ENCODE data around the gene FGFBP3. TPM values are rescaled to one million over a fixed set of nuclear protein-coding genes. Genes with fewer than 3 reads are reported as not detected.
A peak's percentile ranks its signal among the peaks of the same experiment; 100 is the strongest.
"Not testable (repeated sequence)": the region's sequence is repeated elsewhere in the genome, so short reads cannot be mapped to it uniquely, and the experiment has no call there.

The FGFBP3 gene
- total RNA-seq, 1 experiment from 2014 or later: 0.57 TPM

- DNase-seq (ENCODE audit: low read depth): peak; percentile 79
Measured at GRCh38 chr10:91901784-91902677, 7.3 kb downstream of the FGFBP3 start.

GRCh38 chr10:91897421-91897820, 11.9 kb downstream of the FGFBP3 start:
- no peak for DNase-seq (ENCODE audit: low read depth)

- DNase-seq (ENCODE audit: low read depth): no peak
Measured at GRCh38 chr10:91896212-91896756, 13.0 kb downstream of the FGFBP3 start.

DNA sequence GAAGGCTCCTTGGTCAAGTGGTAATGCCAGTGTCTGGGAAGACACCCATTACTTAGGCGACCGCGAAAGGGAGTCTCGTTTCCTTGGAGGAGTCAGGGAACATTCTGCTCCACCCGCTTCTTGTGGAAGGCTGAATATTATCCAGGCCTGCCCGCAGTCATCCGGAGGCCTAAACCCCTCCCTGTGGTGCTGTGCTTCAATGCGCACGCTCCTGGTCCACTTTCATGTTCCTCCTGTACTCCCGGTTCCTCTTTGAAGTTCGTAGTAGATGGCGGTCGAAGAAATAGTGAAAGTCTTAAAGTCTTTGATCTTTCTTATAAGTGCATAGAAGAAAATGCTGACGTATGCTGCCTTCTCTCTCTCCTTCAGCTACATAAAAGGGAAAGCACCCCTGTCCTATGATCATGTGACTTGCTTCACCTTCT, 15.0 kb downstream of the FGFBP3 start:
- not testable (repeated sequence) for DNase-seq (ENCODE audit: low read depth)

- DNase-seq (ENCODE audit: low read depth): no peak
Measured at GRCh38 chr10:91893051-91893450, 16.2 kb downstream of the FGFBP3 start.

DNA sequence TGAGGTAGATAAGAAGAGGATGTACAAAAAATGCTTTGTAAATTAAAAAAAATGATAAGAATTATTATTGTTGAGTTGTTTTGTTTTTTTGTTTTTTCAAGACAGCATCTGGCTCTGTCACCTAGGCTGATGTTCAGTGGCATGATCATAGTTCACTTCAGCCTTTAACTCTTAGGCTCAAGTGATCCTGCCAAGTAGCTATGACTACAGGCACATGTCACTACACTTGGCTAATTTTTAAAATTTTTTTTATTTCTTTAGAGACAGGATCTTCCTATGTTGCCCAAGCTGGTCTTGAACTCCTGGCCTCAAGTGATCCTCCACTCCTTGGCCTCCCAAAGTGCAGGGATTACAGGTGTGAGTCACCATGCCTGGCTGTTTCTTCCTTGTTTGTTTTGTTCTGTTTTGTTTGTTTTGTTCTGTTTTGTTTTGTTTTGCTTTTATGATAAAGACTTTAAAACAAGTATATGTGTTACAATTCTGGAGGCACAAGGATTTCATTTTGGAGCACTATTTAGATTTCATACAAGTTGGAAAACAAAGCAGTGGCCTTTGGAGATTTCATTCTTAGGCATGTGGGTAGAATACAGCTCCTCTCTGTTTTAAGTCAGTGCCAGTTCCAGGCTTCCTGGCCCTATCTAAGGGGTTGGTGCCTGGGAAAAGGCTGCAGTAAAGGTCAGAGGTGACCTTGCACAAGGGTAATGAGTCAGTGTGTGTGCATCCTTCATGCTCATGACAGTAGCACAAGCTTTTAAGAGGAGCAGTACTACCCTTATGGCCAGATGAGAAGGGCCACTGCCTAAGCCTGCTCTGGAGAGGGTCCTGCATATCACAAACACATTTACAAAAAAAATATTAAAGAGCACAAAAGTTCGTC, 17.9 kb downstream of the FGFBP3 start:
- DNase-seq (ENCODE audit: low read depth): no peak

DNA sequence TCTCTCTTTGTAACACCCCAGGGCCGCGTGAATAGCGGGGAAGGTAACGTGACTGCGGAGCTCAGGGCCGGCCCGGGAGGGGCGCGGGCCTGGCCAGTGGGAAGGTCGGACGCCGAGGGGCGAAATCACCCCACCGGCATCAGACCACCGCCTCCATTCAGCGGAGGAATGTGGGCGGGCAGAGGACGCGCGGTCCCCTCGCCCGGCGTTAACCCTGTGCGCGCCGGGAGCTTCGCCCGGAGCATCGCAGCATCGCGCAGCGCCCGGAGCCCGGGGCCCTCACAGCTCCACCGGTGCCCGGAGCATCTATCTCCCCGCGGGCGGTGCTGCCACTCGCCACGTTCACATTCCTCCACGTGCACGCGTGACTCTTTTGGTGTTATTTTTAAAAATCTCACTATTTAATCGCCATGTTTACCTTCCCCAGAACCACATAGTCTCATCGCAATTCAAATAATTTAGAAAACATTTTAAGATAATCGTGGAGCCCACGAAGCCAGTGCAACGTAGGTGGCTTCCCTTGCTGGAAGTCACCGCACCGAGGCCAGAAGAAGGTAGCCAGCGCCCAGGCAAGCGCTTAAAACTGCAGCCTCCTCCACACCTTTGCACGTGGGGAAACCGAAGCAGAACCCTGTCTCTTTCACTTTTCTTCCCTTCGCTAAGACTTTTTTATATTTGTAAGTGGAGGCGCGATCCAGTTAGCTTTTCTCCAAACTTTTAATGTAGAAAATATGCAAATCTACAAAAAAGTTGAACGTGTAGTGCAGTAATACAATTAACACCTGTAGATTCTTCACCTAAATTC, 21.8 kb downstream of the FGFBP3 start:
- peak; percentile 20 for DNase-seq (ENCODE audit: low read depth)

- DNase-seq (ENCODE audit: low read depth): no peak
Measured at GRCh38 chr10:91886954-91887271, 22.4 kb downstream of the FGFBP3 start.

GRCh38 chr10:91885362-91886079, 23.8 kb downstream of the FGFBP3 start:
- no peak for DNase-seq (ENCODE audit: low read depth)

DNA sequence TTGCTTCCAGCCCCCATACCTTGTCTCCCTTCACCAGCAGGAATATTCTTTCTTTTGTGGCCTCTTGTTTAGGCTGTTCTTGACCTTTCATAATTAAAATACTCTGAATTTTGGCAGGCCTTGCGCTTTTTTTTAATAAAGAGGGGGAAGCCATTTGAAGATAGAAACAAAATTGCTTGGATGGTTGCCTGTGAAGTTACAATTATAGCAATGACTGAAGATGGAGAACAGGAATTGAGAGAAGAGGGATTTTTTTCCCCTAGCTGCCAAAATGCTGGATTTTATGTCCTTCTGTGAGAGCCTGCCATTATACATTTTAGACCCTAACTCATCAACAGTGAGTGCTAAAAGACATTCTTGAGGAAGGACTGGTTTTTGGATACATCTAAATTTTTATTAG, 24.8 kb downstream of the FGFBP3 start:
- no peak for DNase-seq (ENCODE audit: low read depth)

DNA sequence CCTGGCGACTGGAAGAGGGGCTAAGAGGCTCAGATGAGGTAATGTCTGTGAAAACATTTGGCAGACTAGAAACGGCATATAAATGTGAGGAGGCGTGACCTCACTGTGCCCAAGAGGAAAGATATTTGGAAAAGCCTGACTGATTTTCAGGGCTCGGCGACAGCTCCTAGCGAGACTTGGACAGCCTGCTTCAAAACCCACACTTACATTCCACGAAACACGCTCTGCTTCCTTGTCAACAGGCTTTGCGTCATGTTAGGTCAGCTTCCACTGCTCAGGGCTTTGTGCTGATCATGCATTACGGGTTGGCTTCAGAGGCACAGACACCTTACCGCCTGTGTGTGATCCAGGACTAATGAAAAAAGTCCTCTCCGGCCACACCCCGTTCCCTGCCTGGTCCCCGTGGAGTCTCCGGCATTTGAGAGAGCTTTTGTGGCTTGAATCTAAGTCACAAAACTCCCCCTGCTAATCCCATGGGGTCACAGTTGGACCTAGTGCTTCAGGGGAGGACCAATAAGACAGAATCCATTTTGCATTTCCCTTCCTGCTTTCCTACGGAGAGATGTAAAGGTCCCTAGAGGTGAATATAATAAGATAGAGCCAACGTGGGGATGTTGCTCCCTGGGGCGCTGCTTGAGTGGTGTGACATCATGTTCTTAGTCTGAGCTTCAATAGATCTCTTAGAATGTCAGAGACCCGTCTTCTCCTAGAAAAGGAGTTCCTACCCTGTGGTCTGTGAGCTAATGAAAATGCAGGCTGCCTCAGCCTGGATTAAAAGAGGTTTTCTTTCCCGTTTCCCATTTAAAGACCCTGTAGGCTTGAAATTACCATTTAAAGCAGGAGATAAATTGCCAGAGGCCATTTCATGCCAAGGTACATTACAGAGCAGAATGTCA, 25.5 kb downstream of the FGFBP3 start:
- peak; percentile 11 for DNase-seq (ENCODE audit: low read depth)

GRCh38 chr10:91880310-91880709, 29.0 kb downstream of the FGFBP3 start:
- no peak for DNase-seq (ENCODE audit: low read depth)

- DNase-seq (ENCODE audit: low read depth): no peak
Measured at GRCh38 chr10:91879515-91880170, 29.6 kb downstream of the FGFBP3 start.

DNA sequence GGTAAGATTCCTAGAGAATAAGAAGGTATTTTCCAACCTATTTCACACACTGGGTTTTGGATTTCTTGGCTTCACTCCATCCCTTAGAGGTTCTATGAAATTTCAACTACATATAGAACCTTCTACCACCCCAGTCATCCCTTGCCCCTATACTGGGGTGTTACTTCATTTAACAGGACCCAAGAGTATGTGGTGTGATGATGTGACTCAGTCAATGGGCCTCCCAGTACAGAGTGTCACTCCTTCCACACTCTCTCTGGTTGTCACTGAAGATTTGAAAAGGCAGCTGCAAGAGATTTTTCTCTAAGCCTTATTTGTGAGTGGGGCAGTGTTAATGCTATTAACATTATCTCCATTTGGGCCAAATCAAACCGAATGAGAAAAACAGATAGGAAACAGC, 33.5 kb downstream of the FGFBP3 start:
- DNase-seq (ENCODE audit: low read depth): no peak

GRCh38 chr10:91875156-91875555, 34.1 kb downstream of the FGFBP3 start:
- no peak for DNase-seq (ENCODE audit: low read depth)

- DNase-seq (ENCODE audit: low read depth): no peak
Measured at GRCh38 chr10:91865562-91866081, 43.7 kb downstream of the FGFBP3 start.

GRCh38 chr10:91864744-91865143, 44.5 kb downstream of the FGFBP3 start:
- no peak for DNase-seq (ENCODE audit: low read depth)

GRCh38 chr10:91864099-91864498, 45.2 kb downstream of the FGFBP3 start:
- DNase-seq (ENCODE audit: low read depth): no peak

GRCh38 chr10:91860885-91861284, 48.4 kb downstream of the FGFBP3 start:
- DNase-seq (ENCODE audit: low read depth): no peak

All from Daoy (cell line).